ENCODE results near the gene TENT4A.

GRCh38 chr5:6736106-6736505 lies 22.9 kb downstream of the TENT4A start:
- TF ChIP-seq, protein P1, sequence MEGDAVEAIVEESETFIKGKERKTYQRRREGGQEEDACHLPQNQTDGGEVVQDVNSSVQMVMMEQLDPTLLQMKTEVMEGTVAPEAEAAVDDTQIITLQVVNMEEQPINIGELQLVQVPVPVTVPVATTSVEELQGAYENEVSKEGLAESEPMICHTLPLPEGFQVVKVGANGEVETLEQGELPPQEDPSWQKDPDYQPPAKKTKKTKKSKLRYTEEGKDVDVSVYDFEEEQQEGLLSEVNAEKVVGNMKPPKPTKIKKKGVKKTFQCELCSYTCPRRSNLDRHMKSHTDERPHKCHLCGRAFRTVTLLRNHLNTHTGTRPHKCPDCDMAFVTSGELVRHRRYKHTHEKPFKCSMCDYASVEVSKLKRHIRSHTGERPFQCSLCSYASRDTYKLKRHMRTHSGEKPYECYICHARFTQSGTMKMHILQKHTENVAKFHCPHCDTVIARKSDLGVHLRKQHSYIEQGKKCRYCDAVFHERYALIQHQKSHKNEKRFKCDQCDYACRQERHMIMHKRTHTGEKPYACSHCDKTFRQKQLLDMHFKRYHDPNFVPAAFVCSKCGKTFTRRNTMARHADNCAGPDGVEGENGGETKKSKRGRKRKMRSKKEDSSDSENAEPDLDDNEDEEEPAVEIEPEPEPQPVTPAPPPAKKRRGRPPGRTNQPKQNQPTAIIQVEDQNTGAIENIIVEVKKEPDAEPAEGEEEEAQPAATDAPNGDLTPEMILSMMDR (IDR thresholded peaks at IDR 0.05), result no peak
- no peak for TF ChIP-seq POLR2A (IDR thresholded peaks at IDR 0.05)

Measured in right lobe of liver (tissue), 4 donors.